ENCODE measurements around the gene PHACTR3.

- no peak for TF ChIP-seq CTCF (IDR thresholded peaks at IDR 0.05)
- TF ChIP-seq POLR2A (IDR thresholded peaks at IDR 0.05) = no peak
Observed at GRCh38 chr20:59743308-59743707, 139.0 kb downstream of the PHACTR3 start.

Data from right lobe of liver (tissue), 4 donors.